Left hindlimb (tissue), 1 donor: ENCODE data around the gene SLC6A6.
A peak's percentile ranks its signal among the peaks of the same experiment; 100 is the strongest.

Experiments
- DNase-seq: peaks from one replicate; pipeline ENCODE4 v3.0.0-alpha.2; 2018

The SLC6A6 gene

GRCh38 chr3:14373753-14374376, 28.5 kb upstream of the SLC6A6 start:
- DNase-seq, result no peak

GRCh38 chr3:14374444-14374883, 27.9 kb upstream of the SLC6A6 start:
- DNase-seq, result peak; percentile 47

DNA sequence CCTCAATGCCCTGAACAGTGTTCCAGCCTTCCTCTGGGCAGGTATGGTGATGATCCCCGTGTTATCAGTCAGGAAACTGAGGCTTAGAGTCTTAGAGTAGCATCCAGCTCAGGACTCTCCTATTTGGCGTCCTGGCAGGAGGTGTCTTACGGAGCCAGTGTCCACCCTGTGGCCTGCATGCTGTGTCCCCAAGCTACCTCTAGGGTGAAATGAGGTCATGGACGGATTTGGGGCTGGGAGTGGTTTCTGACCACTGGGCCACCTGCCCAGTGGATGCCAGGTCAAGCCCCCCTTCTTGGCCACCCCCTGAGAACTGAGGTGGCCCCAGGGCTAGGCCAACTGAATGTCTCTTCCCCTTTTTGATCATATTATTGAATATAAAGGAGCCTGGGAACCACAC, 27.2 kb upstream of the SLC6A6 start:
- no peak for DNase-seq

DNA sequence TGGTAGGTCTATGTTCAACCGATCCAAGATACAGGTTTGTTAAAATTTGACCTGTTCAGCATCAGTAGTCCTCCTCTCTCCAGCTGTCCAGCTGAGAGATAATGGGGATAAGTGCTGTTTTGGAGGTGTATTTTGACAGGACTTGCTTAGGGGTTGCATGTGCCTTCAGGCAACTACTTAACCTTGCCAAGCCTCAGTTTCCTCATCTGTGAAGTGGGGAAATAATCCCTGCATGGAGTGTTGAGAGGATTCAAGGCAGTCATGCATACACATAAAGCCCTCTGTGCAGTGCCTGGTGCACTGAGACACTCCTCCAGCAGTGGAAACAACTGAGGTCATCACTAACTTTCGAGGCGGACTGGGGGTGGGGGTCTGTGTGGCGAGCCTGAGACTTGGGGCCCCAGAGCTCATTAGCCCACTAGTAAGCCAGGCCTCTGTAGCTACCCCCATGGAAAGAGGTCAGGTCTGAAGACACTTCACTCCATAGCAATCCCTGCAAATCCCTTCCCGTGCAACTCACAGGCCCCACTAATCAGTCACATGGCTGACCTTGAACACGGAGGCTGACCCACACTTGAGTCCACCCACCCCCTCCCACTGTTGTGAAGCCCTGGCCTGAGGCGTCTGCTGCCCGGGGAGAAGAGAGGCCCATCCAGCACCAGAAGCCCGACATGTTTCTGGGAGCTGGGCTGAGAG, 25.9 kb upstream of the SLC6A6 start:
- DNase-seq, result no peak

GRCh38 chr3:14377044-14377837, 25.2 kb upstream of the SLC6A6 start:
- no peak for DNase-seq

DNA sequence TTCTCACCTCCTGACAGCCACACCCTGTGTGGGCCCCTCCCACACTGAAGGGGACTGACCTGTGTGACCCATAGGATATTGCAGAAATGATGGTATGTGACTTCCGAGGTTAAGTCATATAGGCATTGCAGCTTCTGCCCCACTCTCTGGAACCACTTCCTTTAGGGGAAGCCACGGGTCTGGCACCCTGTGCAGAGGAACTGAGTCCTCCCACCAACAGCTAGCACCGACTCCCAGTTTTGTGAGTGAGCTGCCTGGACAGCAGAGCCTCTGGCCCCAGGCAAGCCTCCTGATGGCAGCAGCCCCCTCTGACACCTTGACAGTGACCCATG, 24.6 kb upstream of the SLC6A6 start:
- no peak for DNase-seq

GRCh38 chr3:14378415-14378814, 24.0 kb upstream of the SLC6A6 start:
- DNase-seq, result no peak

- DNase-seq, result no peak
Observed at GRCh38 chr3:14379843-14380242, 22.6 kb upstream of the SLC6A6 start.

DNA sequence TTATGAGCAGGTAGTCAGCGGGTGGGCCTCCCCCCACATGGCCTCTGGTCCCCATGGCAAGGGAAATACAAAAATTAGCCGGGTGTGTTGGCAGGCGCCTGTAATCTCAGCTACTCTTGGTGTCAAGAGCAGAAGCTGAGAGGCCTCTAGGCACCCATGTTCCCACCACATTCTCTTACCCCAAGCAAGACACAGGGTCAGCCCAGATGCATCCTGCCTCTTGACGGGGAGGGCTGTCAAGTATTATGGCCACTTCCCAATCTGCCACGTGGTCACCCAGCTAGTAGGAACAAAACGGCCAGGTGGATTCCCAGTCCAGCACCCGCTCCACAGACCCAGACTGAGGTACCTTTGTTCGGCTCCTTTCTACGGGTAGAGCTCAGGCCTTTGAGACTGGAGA, 16.2 kb upstream of the SLC6A6 start:
- no peak for DNase-seq

GRCh38 chr3:14388201-14388600, 14.2 kb upstream of the SLC6A6 start:
- no peak for DNase-seq

- no peak for DNase-seq
Observed at GRCh38 chr3:14389166-14389606, 13.2 kb upstream of the SLC6A6 start.

- no peak for DNase-seq
Observed at GRCh38 chr3:14389716-14390115, 12.7 kb upstream of the SLC6A6 start.

GRCh38 chr3:14391033-14391432, 11.4 kb upstream of the SLC6A6 start:
- DNase-seq, result no peak

DNA sequence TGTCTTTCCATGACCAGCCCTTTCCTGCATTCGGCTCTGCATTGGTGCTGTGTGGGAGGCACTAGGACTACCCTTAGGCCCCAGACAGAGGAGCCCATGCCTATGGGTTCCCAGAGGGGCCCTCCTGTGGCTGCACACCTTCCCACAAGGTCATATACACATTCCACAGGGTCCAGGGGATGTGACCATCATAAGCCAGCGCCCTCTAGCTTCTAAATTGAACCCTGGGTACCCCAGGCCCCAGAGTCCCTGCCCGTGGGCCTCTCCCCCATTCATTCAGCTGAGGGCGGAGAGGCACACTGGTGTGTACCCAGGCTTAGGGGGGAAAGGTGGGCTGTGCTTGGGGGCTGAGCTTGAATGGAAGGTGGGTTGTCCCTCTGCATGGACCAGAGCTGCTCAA, 10.2 kb upstream of the SLC6A6 start:
- no peak for DNase-seq

DNA sequence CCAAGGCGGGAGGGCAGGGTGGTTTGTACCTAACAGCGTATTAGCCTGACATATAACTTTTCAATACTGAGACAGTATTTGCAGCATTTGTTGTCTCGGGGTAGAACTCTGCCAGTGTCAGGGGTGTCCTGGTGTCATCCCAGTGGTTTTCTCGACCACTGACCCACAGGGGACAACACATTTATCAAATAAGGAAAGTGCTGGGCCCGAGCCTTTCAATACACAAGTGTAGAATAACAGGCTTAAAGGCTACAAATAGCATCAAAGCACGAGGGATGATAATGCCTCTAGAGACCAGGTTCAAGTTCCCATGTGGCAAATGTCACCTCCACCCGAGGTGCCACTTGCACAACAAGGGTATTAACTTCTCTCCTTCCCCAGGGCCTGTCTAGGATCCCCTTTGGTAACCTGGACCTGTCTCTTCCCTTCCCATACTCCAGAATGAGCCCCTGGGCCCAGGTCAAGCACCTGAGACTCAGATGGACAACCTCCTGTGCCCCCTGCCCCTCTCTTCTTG, 9.5 kb upstream of the SLC6A6 start:
- DNase-seq, result no peak

- no peak for DNase-seq
Observed at GRCh38 chr3:14393440-14394106, 8.8 kb upstream of the SLC6A6 start.

DNA sequence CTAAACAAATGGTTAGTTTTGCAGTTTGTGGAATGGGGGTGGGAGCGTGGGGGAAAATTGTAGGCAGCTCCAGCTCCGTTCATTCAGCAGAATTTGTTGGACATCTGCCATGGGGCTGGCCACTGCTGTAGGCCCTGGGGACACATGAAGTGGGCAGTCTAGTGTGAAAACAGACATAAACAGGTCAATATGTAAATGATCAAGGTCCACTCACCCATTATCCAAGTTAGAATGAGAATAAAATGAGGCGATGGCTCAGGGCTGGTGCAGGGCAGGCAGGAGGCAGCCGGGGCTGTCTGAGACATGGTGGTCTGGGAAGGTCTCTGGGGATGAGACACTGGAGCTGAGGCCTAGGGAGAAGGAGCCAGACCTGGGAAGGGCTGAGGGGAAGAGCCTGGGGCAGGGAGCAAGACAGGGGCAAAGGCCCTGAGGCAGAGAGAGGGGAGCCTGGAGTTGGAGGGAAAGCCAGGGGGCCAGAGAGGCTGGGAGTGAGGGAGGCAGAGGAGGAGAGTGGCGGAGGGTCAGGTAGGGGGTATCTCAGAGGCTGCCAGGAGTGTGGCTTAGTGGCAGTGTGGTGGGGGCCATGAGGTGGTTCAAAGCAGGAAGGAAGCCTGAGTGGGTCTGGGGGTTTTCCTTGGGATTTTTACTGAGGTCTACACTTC, 6.2 kb upstream of the SLC6A6 start:
- DNase-seq, result no peak

- DNase-seq, result no peak
Observed at GRCh38 chr3:14397046-14397445, 5.4 kb upstream of the SLC6A6 start.

DNA sequence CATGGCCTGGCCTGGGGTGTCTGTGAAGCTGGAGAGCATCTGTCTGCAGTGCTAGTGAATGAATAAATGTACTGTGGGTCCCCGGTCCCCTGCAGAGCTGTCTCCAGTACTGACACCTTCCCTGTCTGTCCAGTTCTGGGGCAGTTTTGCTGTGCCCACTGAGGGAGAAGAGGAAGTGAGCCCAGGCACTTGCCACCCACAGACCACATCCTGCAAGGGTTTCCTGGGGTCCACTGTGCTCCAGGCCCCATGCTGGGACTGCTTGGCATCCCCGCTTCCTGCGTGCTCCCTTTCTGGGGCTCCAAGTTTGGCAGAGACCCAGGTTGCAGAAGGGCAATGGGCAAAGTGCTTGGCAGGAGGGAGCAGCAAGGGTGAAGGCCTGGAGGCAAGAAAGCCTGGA, 4.9 kb upstream of the SLC6A6 start:
- DNase-seq, result no peak

DNA sequence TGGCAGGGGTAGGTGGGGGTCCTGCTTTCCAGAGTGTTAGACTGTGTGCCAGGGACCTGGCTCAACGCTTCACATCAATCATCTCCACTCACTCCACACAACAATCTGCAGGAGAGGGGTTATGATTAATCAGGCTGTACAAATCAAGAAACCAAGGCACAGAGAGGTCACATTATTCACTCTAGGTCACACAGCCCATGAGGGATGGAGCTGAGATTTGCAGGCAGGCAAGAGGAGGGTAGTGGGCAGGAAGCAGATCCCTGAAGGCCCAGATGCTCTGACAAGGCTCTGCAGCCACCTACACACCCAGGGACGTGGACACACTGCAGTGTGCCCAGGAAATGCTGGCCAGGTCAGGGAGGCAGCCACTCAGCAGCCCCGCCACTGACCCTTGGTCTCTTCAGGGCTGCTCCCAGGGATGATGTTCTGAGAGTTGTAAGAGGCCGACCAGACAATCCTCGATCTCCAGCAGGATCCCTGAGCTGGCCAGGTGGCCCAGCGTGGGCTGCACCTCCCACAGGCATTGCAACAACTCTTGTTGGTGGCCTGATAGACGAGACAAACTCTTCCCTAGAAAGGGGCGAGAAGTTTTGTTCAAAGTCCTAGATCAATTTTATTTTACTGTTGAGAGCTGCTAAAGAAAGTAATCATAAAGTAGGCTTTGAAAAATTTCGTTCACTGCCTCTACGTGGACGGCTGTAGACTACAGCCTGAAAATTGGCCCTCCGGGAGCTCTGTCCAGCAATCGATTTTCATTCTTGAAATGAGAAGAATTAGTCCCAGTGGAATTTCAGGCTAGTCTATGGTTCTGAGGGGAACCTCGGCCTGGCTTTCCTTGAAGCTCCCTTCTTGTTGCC, 4.2 kb upstream of the SLC6A6 start:
- no peak for DNase-seq

DNA sequence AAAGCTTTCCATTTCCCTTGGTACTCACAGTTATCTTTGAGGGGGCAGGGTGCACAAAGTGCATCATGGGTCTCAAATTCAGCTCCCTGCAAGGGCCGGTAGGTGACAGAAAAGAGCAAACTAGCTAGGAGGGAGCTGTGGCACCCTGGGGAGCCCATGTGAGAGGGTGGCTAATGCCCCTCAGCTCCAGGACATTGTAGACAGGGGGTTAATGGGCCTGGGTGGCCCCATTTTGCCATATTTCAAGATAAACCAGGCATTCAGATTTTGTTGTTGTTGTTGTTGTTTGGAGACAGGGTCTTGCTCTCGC, 3.7 kb upstream of the SLC6A6 start:
- DNase-seq, result no peak
